ENCODE data around the gene AGAP2. TPM values are rescaled to one million over a fixed set of nuclear protein-coding genes. Genes with fewer than 3 reads are reported as not detected.

The AGAP2 gene
- total and polyA plus RNA-seq, 2 of the 13 experiments (the other 11 are each of a cell fraction or from before 2014, with no cell fraction given): 0.38 to 0.45 TPM

- no peak for TF ChIP-seq ATRX (CRISPR knock-in tag; IDR thresholded peaks at IDR 0.05; ENCODE audit: borderline replicate concordance)
- TF ChIP-seq ZIK1 (CRISPR knock-in tag; IDR thresholded peaks at IDR 0.05; ENCODE audit: borderline replicate concordance, low read depth): 0 out of 2 replicates have a peak, but pooled peaks have one; percentile 57
- no peak for TF ChIP-seq ZNF24 (IDR thresholded peaks at IDR 0.05)
- no peak for TF ChIP-seq GLMP (CRISPR knock-in tag; IDR thresholded peaks at IDR 0.05; ENCODE audit: borderline replicate concordance)
- TF ChIP-seq TEAD3 (CRISPR knock-in tag; optimal IDR thresholded peaks at IDR 0.05; ENCODE audit: borderline replicate concordance): peak; percentile 36
- peak; percentile 83 for TF ChIP-seq PBX2 (CRISPR knock-in tag; IDR thresholded peaks at IDR 0.05)
- peak; percentile 88 for TF ChIP-seq PHF8 (CRISPR knock-in tag; IDR thresholded peaks at IDR 0.05)
- TF ChIP-seq CREB1 (IDR thresholded peaks at IDR 0.05): peak; percentile 86
- TF ChIP-seq CREB1 (CRISPR knock-in tag; IDR thresholded peaks at IDR 0.05): peak; percentile 98
- TF ChIP-seq PRDM4 (CRISPR knock-in tag; IDR thresholded peaks at IDR 0.05; ENCODE audit: borderline replicate concordance): 0 out of 2 replicates have a peak, but pooled peaks have one; percentile 11
- TF ChIP-seq ZNF367 (CRISPR knock-in tag; IDR thresholded peaks at IDR 0.05; ENCODE audit: borderline replicate concordance): no peak
- no peak for TF ChIP-seq DMAP1 (CRISPR knock-in tag; IDR thresholded peaks at IDR 0.05)
- TF ChIP-seq CREM (IDR thresholded peaks at IDR 0.05): peak; percentile 94
- no peak for TF ChIP-seq CREM (CRISPR knock-in tag; IDR thresholded peaks at IDR 0.05)
- peak; percentile 78; the same call in 1 of the 2 replicates for TF ChIP-seq TFAP4 (IDR thresholded peaks at IDR 0.05; ENCODE audit: borderline replicate concordance, low read depth)
- TF ChIP-seq GABPB1 (CRISPR knock-in tag; IDR thresholded peaks at IDR 0.05): peak; percentile 86
- no peak for TF ChIP-seq ZBTB2 (CRISPR knock-in tag; IDR thresholded peaks at IDR 0.05; ENCODE audit: low read depth)
- peak; percentile 14; the same call in 1 of the 2 replicates for TF ChIP-seq FOXO1 (CRISPR knock-in tag; IDR thresholded peaks at IDR 0.05)
- no peak for TF ChIP-seq HOXA7 (CRISPR knock-in tag; IDR thresholded peaks at IDR 0.05)
- peak; percentile 1; the same call in 1 of the 2 replicates for TF ChIP-seq SMAD3 (CRISPR knock-in tag; IDR thresholded peaks at IDR 0.05)
Observed at GRCh38 chr12:57693659-57694458, 44.7 kb downstream of the AGAP2 start, which contains the start of gene OS9 (continued).
